Small intestine (tissue), 7 donors: ENCODE data around the gene PROX2. TPM values are rescaled to one million over a fixed set of nuclear protein-coding genes. Genes with fewer than 3 reads are reported as not detected.
A peak's percentile ranks its signal among the peaks of the same experiment; 100 is the strongest.

ENCODE experiments used
- DNase-seq, 2 donors: peaks; one replicate each; pipeline versions ENCODE4 v3.0.0 to v3.0.0-alpha.2; 2013
- FAIRE-seq: peaks from 2 replicates; lab custom pipeline; 2012; peaks lifted over from hg19 to GRCh38; lab: Jason Lieb, UNC
- H3K27ac ChIP-seq, 3 donors: one replicate each; pipeline ENCODE4 v1.5.1; 2013; ENCODE audit warnings: low read length in 2 of 3, mild to moderate bottlenecking in 2 of 3, control low read depth in 1 of 3, inconsistent platforms in 1 of 3, low read depth in 1 of 3, moderate library complexity in 1 of 3
- H3K27me3 ChIP-seq, 3 donors: one replicate each; pipeline ENCODE4 v1.6.1; 2013; ENCODE audit warnings: low read length in 3 of 3, inconsistent platforms in 1 of 3; ENCODE audit not compliant: control insufficient read depth in 3 of 3, insufficient read depth in 3 of 3
- H3K36me3 ChIP-seq, 3 donors: one replicate each; pipeline ENCODE4 v1.6.1; 2013; ENCODE audit warnings: low read length in 3 of 3, inconsistent platforms in 1 of 3, low read depth in 1 of 3, mild to moderate bottlenecking in 1 of 3, moderate library complexity in 1 of 3; ENCODE audit not compliant: control insufficient read depth in 3 of 3, insufficient read depth in 2 of 3
- H3K4me1 ChIP-seq, 3 donors: one replicate each; pipeline ENCODE4 v1.6.1; 2013; ENCODE audit warnings: low read length in 2 of 3, inconsistent platforms in 1 of 3, low read depth in 1 of 3, mild to moderate bottlenecking in 1 of 3, moderate library complexity in 1 of 3; ENCODE audit not compliant: control insufficient read depth in 3 of 3, insufficient read depth in 2 of 3
- H3K4me3 ChIP-seq, 3 donors: one replicate each; pipeline ENCODE4 v1.5.1; 2013; ENCODE audit warnings: low read length in 3 of 3, control low read depth in 1 of 3, inconsistent platforms in 1 of 3, low read depth in 1 of 3, mild to moderate bottlenecking in 1 of 3, moderate library complexity in 1 of 3
- H3K9me3 ChIP-seq, 2 donors: one replicate each; pipeline ENCODE4 v1.6.1; 2013; ENCODE audit warnings: low read depth in 1 of 2, low read length in 1 of 2; ENCODE audit not compliant: control insufficient read depth in 2 of 2, insufficient read depth in 1 of 2
- WGBS, 3 donors: extraction: QIAGEN DNeasy Blood & Tissue Kit; methylation state at CpG; one replicate each; pipeline ENCODE4 v1.1.7; 2013; 5-methylcytosine and 5-hydroxymethylcytosine counted together
- polyA plus RNA-seq, 4 donors: library from polyadenylated mRNA; stranded (reverse) in 3 of 4; unstranded in 1 of 4; fragments of 200-250 nt in 3 of 4; fragments of 120-200 nt in 1 of 4; gene quantifications; one replicate each; pipeline versions ENCODE4 v1.2.1 to v1.2.3, GENCODE V29; 2013
- donor health status: healthy with polysubstance abuse.
- donor health status: control.
- donor health status: control.
- donor health status: Bipolar disorder and iron deficiency.
- donor health status: healthy.

The PROX2 gene
- polyA plus RNA-seq, 4 donors, result 1.1 TPM; not detected in 3

GRCh38 chr14:74896400-74896799 is 20.5 kb upstream of the PROX2 start:
- Histone ChIP-seq H3K4me1 (peaks cover 0 to 13% (median 2%) of the 10 kb centered on the region in 3 donors), H3K36me3 (peaks cover 47 to 63% (median 58%) of the 10 kb centered on the region in 3 donors), H3K27me3 (no peaks in the 10 kb centered on the region), H3K27ac (no peak overlapping the region), H3K9me3 (no peaks in the 10 kb centered on the region), H3K4me3 (no peak overlapping the region)
- 97 to 99% (median 98%) methylated on average over 3 of the region's 3 CpGs for whole genome bisulfite sequencing, 3 donors
- DNase-seq (no peak), FAIRE-seq (no peak)

GRCh38 chr14:74893614-74894091 is 17.7 kb upstream of the PROX2 start:
- Histone ChIP-seq H3K9me3 (no peaks in the 10 kb centered on the region), H3K4me3 (no peak overlapping the region), H3K27me3 (no peaks in the 10 kb centered on the region), H3K27ac (no peak overlapping the region), H3K4me1 (peaks cover 0 to 12% (median 2%) of the 10 kb centered on the region in 3 donors), H3K36me3 (peaks cover 42 to 60% (median 43%) of the 10 kb centered on the region in 3 donors)
- 73 to 89% (median 88%) methylated on average over 4 of the region's 4 CpGs for WGBS, 3 donors
- DNase-seq (no peak), FAIRE-seq (no peak)

- no peak for DNase-seq
Measured at GRCh38 chr14:74892745-74893144, 16.8 kb upstream of the PROX2 start.

GRCh38 chr14:74891870-74892269 is 15.9 kb upstream of the PROX2 start:
- no peak for DNase-seq
- no peak overlapping the region for H3K27ac ChIP-seq
- H3K9me3 ChIP-seq, result no peaks in the 10 kb centered on the region
- H3K36me3 ChIP-seq, result peaks cover 35 to 60% (median 36%) of the 10 kb centered on the region in 3 donors
- H3K4me3 ChIP-seq, result no peak overlapping the region
- 86 to 88% (median 87%) methylated on average over 6 of the region's 6 CpGs for WGBS, 3 donors
- no peaks in the 10 kb centered on the region for H3K27me3 ChIP-seq
- FAIRE-seq, result no peak
- H3K4me1 ChIP-seq, result peaks cover 0 to 13% (median 0%) of the 10 kb centered on the region in 3 donors

More at GRCh38 chr14:74892745-74893144, 16.8 kb upstream of the PROX2 start:
- Histone ChIP-seq H3K27ac (no peak overlapping the region), H3K4me1 (peaks cover 0 to 13% (median 0%) of the 10 kb centered on the region in 3 donors), H3K27me3 (no peaks in the 10 kb centered on the region), H3K9me3 (no peaks in the 10 kb centered on the region), H3K4me3 (no peak overlapping the region), H3K36me3 (peaks cover 36 to 58% (median 36%) of the 10 kb centered on the region in 3 donors)
- FAIRE-seq, result no peak
- 74 to 85% (median 85%) methylated on average over 5 of the region's 5 CpGs for WGBS, 3 donors

GRCh38 chr14:74890262-74890661 is 14.3 kb upstream of the PROX2 start:
- no peak for FAIRE-seq
- Histone ChIP-seq H3K27me3 (no peaks in the 10 kb centered on the region), H3K4me3 (no peak overlapping the region), H3K36me3 (peaks cover 23 to 58% (median 34%) of the 10 kb centered on the region in 3 donors), H3K9me3 (no peaks in the 10 kb centered on the region), H3K27ac (no peak overlapping the region), H3K4me1 (peaks cover 0 to 13% (median 0%) of the 10 kb centered on the region in 3 donors)
- no peak for DNase-seq
- 97 to 98% (median 97%) methylated on average over 6 of the region's 6 CpGs for WGBS, 3 donors

- peaks cover 12 to 43% (median 28%) of the 10 kb centered on the region in 3 donors for H3K36me3 ChIP-seq
- 39 to 61% (median 45%) methylated on average over 12 of the region's 12 CpGs for WGBS, 3 donors
- peak overlapping the region in 1 of 3 donors; percentile 5 for H3K27ac ChIP-seq
- no peaks in the 10 kb centered on the region for H3K27me3 ChIP-seq
- peaks cover 3 to 22% (median 14%) of the 10 kb centered on the region in 3 donors for H3K4me1 ChIP-seq
- no peaks in the 10 kb centered on the region for H3K9me3 ChIP-seq
- DNase-seq (peak in 1 of 2 donors; percentile 49), FAIRE-seq (no peak)
- H3K4me3 ChIP-seq, result no peak overlapping the region
Measured at GRCh38 chr14:74888164-74889158, 12.5 kb upstream of the PROX2 start.

GRCh38 chr14:74886001-74886400 is 10.1 kb upstream of the PROX2 start:
- Histone ChIP-seq H3K27me3 (no peaks in the 10 kb centered on the region), H3K9me3 (no peaks in the 10 kb centered on the region), H3K27ac (peak overlapping the region in 1 of 3 donors; percentile 20), H3K4me3 (no peak overlapping the region), H3K4me1 (peaks cover 3 to 34% (median 21%) of the 10 kb centered on the region in 3 donors), H3K36me3 (peaks cover 8 to 30% (median 14%) of the 10 kb centered on the region in 3 donors)
- DNase-seq, result no peak
- FAIRE-seq, result no peak
- 78 to 95% (median 93%) methylated on average over 3 of the region's 3 CpGs for WGBS, 3 donors
